ENCODE data around the gene OSBPL6. TPM values are rescaled to one million over a fixed set of nuclear protein-coding genes. Genes with fewer than 3 reads are reported as not detected.
A peak's percentile ranks its signal among the peaks of the same experiment; 100 is the strongest.

OSBPL6 gene
- total RNA-seq, 6 experiments from 2014 or later, result 2.4 to 4.1 (median 3.1) TPM

DNA sequence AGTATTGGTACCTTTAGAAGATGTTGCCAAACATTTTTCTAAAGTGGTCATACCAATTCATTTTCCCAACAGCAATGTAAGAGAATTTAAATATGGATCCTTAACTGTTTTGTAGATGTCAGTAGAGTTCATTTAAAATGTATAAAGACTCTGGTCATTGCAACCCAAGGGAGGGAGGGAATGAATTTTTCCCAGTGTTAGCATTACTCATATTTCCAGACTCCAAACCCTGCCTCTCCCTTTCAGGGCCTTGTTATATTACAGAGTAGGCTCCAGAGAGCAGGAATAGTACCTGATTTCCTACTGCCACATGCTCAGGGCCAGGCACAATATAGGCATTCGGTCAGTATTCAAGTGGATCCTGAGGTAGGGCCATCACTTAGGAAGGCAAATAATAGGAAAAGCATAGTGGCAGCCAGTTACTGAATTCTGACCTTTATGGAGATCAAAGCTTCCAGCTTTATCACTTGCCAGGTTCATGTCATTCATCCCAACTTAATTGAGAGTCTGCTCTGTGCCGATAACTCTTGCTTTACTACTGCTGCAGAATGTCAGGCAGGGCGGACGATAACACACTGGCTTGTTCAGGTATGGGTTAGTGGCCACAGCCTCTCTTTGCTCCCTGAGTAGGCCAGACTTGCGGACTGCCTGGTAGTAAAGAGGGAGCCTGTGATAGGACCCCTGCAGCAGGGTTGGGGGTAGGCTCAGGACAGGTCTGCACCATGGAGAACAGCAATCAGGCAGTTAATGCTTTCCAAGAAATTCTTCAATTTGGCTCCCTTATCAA, 75.3 kb downstream of the OSBPL6 start:
- ATAC-seq (no peak), DNase-seq (no peak)
- TF ChIP-seq, protein P1, sequence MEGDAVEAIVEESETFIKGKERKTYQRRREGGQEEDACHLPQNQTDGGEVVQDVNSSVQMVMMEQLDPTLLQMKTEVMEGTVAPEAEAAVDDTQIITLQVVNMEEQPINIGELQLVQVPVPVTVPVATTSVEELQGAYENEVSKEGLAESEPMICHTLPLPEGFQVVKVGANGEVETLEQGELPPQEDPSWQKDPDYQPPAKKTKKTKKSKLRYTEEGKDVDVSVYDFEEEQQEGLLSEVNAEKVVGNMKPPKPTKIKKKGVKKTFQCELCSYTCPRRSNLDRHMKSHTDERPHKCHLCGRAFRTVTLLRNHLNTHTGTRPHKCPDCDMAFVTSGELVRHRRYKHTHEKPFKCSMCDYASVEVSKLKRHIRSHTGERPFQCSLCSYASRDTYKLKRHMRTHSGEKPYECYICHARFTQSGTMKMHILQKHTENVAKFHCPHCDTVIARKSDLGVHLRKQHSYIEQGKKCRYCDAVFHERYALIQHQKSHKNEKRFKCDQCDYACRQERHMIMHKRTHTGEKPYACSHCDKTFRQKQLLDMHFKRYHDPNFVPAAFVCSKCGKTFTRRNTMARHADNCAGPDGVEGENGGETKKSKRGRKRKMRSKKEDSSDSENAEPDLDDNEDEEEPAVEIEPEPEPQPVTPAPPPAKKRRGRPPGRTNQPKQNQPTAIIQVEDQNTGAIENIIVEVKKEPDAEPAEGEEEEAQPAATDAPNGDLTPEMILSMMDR (IDR thresholded peaks at IDR 0.05), result no peak
- no peak for TF ChIP-seq POLR2A (IDR thresholded peaks at IDR 0.05)
- intact Hi-C loops (cut with DNase I), result no loop called here
- Histone ChIP-seq H3K27ac (no peak overlapping the region), H3K27me3 (no peaks in the 10 kb centered on the region), H3K4me1 (peaks cover 0 to 5% (median under 1%) of the 10 kb centered on the region in 4 donors), H3K36me3 (no peaks in the 10 kb centered on the region), H3K4me3 (no peak overlapping the region), H3K9me3 (no peaks in the 10 kb centered on the region)
- WGBS (ENCODE audit: insufficient coverage, low coverage, low lambda C conversion rate, missing lambda C conversion rate), result 97% methylated on average over 5 of the region's 5 CpGs

DNA sequence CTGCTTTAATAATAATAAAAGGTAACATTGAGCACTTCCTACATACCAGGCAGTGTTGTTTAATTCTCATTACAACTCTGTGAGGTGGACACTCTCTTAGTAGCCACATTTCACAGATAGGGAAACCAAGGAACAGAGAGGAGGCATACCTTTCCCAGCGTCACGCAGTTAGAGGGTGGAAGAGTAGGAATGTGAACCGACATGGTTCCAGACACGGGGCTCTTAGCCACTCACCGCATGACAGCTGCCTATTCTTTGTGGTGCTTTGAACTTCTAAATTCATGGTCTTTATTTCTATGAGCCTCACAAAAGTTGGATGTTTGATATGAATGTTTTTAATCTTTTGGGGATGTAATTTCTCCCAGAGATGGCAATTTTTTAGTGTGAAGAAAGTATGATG, 76.0 kb downstream of the OSBPL6 start:
- Histone ChIP-seq H3K4me1 (peaks cover 0 to 5% (median under 1%) of the 10 kb centered on the region in 4 donors), H3K4me3 (no peak overlapping the region), H3K9me3 (no peaks in the 10 kb centered on the region), H3K27ac (no peak overlapping the region), H3K36me3 (no peaks in the 10 kb centered on the region), H3K27me3 (no peaks in the 10 kb centered on the region)
- WGBS (ENCODE audit: insufficient coverage, low coverage, low lambda C conversion rate, missing lambda C conversion rate), result 96% methylated on average over 5 of the region's 5 CpGs
- ATAC-seq (no peak), DNase-seq (no peak)
- TF ChIP-seq, protein P1 (IDR thresholded peaks at IDR 0.05), result no peak
- TF ChIP-seq POLR2A (IDR thresholded peaks at IDR 0.05), result no peak
- intact Hi-C loops (cut with DNase I), result no loop called here

GRCh38 chr2:178271094-178271493, 76.8 kb downstream of the OSBPL6 start:
- ATAC-seq (no peak), DNase-seq (no peak)
- H3K4me3 ChIP-seq, result no peak overlapping the region
- TF ChIP-seq, protein P1 (IDR thresholded peaks at IDR 0.05), result no peak
- TF ChIP-seq POLR2A (IDR thresholded peaks at IDR 0.05), result no peak
- H3K36me3 ChIP-seq, result no peaks in the 10 kb centered on the region
- 77% methylated on average over 2 of the region's 2 CpGs for WGBS (ENCODE audit: insufficient coverage, low coverage, low lambda C conversion rate, missing lambda C conversion rate)
- intact Hi-C loops (cut with DNase I), result no loop called here
- H3K4me1 ChIP-seq, result peaks cover 0 to 5% (median under 1%) of the 10 kb centered on the region in 4 donors
- H3K27ac ChIP-seq, result no peak overlapping the region
- H3K27me3 ChIP-seq, result no peaks in the 10 kb centered on the region
- no peaks in the 10 kb centered on the region for H3K9me3 ChIP-seq

GRCh38 chr2:178271629-178272333, 77.5 kb downstream of the OSBPL6 start:
- Histone ChIP-seq H3K4me3 (no peak overlapping the region), H3K27ac (peak overlapping the region in 2 of 3 donors; percentile 41 to 65), H3K36me3 (no peaks in the 10 kb centered on the region), H3K27me3 (no peaks in the 10 kb centered on the region), H3K4me1 (peaks cover 0 to 5% (median 2%) of the 10 kb centered on the region in 4 donors), H3K9me3 (no peaks in the 10 kb centered on the region)
- intact Hi-C loops (cut with DNase I), result no loop called here
- no peak for TF ChIP-seq POLR2A (IDR thresholded peaks at IDR 0.05)
- TF ChIP-seq, protein P1 (IDR thresholded peaks at IDR 0.05), result no peak
- ATAC-seq (peak; percentile 94 to 96 (median 95)), DNase-seq (peak; percentile 81 to 93 (median 91))
- WGBS (ENCODE audit: insufficient coverage, low coverage, low lambda C conversion rate, missing lambda C conversion rate), result 35% methylated on average over 3 of the region's 3 CpGs

Measured in right lobe of liver (tissue), 6 donors.